IPS-18c (cell line): ENCODE results near the gene PHACTR1.

ENCODE experiments used
- H3K4me3 ChIP-seq: 2 replicates; pipeline ENCODE4 v1.7.0; 2013; ENCODE audit warnings: low read depth, mild to moderate bottlenecking, low read length, moderate library complexity; ENCODE audit not compliant: insufficient read depth
- H3K9me3 ChIP-seq: one replicate; pipeline ENCODE4 v1.6.1; 2013; ENCODE audit warnings: mild to moderate bottlenecking, low read length, moderate library complexity; ENCODE audit not compliant: control insufficient read depth, insufficient read depth

The PHACTR1 gene

DNA sequence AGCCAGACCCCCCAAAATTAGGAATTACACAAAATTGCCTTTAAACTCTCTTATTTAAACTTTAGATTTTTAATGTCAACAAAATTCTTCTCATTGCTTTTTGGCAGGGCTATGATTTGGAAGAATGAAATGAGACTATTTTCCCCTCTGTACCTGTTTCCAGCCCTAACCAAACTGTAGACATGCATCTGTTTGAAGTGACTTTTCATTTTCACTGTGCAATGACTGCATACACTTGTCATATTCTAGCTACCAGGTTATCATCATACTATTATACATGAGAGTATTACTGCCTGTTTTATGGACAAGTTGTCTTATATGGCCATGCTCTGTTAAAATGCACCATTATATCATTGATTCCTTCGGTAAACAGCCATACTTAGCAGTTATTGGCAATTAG lies 316.6 kb downstream of the PHACTR1 start:
- H3K4me3 ChIP-seq, result no peak overlapping the region
- H3K9me3 ChIP-seq, result no peaks in the 10 kb centered on the region

DNA sequence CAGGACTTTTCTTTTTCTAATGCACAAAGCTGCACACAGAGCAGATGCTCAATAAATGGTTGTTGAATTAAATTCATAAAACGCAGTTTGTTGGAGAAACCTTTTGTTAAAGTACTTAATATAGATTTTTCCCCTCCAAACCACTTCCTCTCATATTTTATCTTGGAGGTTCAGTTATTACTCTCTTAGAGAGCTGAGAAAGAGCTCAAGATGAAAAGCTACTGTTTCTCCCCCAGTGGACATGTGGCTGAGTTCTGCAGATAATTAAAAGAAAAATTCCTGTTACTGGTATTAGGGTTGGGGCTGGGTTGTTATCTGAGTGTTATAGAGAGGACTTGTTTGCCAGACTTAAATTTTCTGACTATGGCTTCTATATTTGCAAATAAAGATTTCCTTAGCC lies 317.7 kb downstream of the PHACTR1 start:
- H3K9me3 ChIP-seq, result no peaks in the 10 kb centered on the region

DNA sequence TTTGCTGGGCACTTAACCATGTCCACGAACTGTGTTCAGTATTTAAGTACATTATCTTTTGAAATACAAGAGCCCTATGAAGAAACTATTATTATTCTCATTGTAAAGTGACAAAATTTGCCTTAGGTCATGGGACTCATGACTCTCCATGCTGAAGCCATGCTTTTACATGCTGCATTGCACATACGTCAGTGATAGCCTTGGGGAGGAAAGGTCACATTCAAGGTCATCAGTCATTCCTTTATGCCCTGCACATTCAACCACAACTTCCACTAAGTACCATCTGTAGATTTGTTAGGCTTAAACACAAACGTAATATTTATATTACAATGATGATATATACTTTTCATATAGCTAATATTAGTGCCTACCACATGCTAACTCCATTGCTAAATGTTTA lies 319.0 kb downstream of the PHACTR1 start:
- no peaks in the 10 kb centered on the region for H3K9me3 ChIP-seq
- no peak overlapping the region for H3K4me3 ChIP-seq

More for the DNA sequence above, 317.7 kb downstream of the PHACTR1 start:
- H3K4me3 ChIP-seq, result no peak overlapping the region

DNA sequence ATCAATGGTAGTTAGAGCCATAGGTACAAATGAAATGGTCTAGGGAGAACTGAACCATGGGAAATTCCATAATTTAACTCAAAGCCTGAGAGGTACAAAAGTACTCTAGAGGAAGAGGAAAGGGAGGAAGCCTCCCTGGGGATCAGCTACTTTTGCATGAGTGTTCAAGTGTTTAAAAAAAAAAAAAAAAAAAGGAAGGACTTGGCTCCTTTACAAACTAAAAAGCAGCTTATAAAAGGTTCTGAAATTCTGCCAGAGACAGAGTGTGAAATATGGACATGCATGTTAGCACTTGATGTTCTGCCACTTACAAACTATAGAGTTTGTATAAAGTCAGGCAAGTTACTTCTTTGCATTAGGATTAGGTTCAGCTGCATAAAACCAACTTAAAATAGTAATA lies 321.7 kb downstream of the PHACTR1 start:
- no peak overlapping the region for H3K4me3 ChIP-seq
- no peaks in the 10 kb centered on the region for H3K9me3 ChIP-seq

DNA sequence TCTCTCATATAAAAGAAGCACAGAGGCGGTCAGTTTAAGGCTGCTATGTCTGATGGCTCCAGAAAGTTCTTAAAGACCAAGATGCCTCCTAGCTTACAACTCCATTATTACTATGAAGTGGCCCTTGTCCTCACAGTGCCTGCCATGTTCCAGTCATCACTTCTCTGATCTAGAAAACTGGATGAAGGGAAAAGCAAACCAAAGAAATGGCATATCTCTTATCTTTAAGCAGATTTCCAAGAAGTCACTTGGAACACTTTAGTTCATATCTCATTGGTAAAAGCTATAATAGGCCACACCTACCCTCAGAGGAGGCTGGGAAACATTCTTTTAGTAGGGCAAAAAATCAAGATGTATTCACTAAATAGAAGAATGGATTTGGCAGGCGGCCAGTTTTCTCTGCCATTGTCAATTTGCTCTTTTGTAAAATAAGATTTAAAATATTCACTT lies 322.2 kb downstream of the PHACTR1 start:
- Histone ChIP-seq H3K9me3 (no peaks in the 10 kb centered on the region), H3K4me3 (no peak overlapping the region)

DNA sequence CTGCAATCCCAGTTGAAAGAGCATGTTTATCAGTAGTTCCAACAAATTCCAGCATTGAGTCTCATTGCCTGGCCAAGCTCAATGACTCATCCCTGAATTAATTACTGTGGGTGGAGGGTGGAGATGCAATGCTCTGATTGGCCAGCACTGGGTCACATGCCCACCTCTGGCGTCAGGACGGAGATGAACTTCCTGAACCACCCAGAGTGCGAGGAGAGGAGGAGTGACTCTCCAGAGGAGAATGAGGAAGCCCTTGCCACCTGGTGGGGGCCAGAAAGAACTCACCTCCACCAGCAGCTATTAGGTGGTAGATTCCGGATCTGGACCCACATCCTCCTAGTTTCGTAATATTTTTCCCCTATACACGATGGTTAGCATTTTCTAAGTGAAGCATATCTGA lies 327.8 kb downstream of the PHACTR1 start:
- H3K4me3 ChIP-seq, result no peak overlapping the region
- no peaks in the 10 kb centered on the region for H3K9me3 ChIP-seq

DNA sequence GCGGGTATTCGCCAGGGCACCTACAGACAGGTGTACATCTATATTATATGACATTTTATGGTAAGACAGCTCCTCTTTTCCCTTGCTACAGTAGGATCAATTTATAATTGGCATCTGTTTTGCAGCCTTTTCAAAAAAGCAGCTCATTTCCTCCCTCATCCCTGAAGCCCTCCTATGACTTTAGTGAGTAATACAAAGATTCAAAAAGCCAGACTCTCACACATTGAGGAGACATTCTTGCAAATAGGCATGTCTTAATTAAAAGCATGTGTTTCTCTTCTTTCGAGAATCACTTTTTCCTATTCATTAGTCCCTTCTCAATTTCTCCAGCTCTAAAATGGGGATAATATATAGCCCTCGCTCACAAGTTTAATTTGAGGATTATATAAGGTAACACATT lies 328.3 kb downstream of the PHACTR1 start:
- no peaks in the 10 kb centered on the region for H3K9me3 ChIP-seq
- no peak overlapping the region for H3K4me3 ChIP-seq

DNA sequence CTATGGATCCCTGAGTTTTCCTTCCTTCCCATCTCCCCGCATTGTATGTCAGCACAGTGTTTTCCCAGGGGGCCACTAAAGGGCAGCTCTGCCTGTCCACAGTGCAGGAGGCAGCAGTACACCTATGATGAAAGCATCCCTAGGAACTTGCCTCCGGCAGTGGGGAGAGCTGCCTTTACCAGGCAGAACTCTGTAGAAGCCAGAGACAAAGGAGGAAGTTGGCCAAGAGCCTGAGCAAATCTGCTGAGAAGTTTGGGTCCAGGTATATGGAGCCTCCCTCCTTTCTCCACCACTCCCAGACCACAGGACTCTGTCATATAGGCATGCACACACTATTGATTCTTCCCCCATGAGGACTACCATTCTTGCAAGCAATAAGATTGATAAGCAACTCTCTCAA lies 329.1 kb downstream of the PHACTR1 start:
- Histone ChIP-seq H3K9me3 (no peaks in the 10 kb centered on the region), H3K4me3 (no peak overlapping the region)

DNA sequence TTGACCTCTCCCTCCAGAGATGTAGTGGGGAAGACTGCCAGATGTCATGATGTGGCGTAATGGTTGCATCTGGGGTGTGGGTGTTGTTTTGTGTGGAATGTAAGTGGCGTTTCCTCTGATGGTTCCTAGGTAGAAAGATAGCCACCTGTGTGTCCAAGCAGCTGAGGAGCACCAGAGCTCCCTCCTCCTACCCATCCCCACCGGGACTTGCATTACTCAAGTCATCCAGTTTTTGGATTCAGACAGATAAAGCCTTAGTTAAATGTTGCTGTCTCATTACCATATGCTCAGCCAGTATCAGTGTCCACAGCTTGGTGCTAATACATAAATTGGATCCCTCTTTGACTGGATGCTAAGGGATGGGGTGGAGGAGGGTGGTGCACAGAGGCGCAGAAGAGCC lies 329.5 kb downstream of the PHACTR1 start:
- no peaks in the 10 kb centered on the region for H3K9me3 ChIP-seq
- no peak overlapping the region for H3K4me3 ChIP-seq

DNA sequence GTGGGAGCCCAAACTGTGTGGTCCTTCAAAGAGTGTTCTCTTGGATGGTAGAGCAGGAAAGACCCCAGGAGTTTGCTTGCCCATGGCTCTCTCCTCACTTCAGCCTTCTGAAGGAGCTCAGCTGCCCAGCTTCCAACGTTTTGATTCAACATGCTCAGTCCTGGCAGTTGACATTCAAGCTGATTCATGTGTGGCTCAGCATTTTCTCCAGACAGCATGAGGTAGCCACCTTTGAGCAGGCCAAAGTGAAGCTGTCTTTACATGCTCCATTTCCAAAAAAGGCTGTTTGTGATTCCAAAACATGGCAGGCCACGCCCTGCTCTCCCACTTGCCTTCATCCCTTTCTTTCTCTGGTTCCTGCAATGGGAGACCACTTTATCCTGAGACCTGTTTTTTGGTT lies 331.5 kb downstream of the PHACTR1 start:
- H3K9me3 ChIP-seq, result no peaks in the 10 kb centered on the region

DNA sequence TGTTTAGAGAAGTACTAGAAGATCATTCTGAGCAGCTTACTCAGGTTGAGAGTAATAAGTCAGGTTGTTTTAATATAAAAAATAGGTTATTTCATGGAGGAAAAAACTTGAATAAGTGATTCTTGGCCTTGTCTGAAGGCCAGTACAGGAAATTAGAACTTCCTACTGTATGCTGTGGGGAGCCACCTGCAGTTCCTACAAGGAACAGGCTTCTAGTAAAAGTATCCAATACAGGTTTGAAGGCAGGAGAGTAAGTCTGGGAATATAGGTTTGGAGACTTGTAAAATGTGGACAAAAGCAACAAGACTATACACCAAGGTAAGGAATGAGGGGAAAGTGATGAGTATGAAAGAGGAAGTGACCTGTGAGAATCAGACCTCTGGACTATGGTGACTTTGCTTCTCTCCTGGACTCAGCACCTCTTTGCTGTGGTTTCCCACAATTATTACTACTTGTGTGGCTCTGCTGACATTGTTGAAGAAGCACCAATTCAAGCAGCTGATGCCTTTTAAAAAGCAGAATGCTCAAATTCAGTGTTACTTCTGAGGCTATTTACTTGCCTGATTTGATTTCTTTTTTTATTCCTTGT lies 333.2 kb downstream of the PHACTR1 start:
- H3K9me3 ChIP-seq, result no peaks in the 10 kb centered on the region
- H3K4me3 ChIP-seq, result no peak overlapping the region

More for the DNA sequence above, 331.5 kb downstream of the PHACTR1 start:
- no peak overlapping the region for H3K4me3 ChIP-seq

DNA sequence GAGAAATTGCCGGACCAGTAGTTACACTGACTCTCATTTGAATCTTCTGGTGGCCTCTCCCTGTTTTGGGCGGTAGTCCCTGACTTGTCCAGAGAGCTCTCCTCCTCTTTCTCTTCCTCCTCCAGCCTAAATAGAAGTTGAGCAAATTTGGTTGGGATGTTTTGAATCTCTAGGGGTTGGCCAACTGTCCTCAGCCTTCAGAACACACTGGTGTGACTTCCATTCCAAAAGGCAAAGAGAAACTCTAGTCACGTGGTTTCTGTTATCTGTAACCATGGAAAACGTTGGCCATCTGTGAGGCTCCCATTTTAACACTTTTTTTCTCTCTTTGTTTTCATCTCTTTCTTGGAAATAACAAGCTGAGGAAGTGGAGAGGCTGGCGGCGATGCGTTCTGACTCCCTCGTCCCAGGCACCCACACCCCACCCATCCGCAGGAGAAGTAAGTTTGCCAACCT lies 336.5 kb downstream of the PHACTR1 start:
- no peak overlapping the region for H3K4me3 ChIP-seq

DNA sequence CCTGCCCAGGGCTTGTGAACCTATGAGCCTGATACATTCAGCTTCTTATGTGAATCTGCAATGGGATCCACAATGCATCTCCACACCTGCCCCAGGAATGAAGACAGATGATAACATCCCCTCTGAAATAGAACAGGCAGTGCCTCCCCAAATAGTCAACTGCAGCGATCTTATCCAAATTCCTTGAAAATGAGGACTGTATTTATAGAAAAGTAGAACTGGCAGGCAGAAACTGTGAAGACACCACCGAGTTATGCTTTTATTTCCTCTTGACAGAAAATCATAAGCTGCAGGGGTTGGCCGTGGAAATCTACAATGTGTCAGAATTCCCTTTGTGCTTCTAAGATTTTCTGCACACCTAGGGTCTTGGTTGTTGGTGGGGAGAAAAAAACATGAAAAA lies 341.5 kb downstream of the PHACTR1 start:
- no peaks in the 10 kb centered on the region for H3K9me3 ChIP-seq
- H3K4me3 ChIP-seq, result no peak overlapping the region

More for the DNA sequence above, 336.5 kb downstream of the PHACTR1 start:
- H3K9me3 ChIP-seq, result no peaks in the 10 kb centered on the region

DNA sequence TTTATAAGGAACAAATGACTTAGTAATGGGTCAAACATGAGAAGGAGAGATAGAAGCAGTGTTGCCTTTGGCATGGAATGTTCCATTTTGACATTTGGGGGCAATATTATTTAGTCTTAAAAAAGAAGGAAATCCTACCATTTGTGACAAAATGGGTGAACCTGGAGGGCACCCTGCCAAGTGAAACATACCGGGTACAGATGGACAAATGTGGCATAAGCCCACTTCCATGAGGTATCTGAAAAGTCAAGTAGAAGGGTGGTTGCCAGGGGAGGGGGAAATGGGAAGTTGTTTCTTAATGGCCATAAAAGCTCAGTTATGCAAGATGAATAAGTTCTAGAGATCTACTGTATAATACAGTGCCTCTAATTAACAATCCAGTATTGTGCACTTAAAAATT lies 342.5 kb downstream of the PHACTR1 start:
- H3K4me3 ChIP-seq, result no peak overlapping the region
- H3K9me3 ChIP-seq, result no peaks in the 10 kb centered on the region

DNA sequence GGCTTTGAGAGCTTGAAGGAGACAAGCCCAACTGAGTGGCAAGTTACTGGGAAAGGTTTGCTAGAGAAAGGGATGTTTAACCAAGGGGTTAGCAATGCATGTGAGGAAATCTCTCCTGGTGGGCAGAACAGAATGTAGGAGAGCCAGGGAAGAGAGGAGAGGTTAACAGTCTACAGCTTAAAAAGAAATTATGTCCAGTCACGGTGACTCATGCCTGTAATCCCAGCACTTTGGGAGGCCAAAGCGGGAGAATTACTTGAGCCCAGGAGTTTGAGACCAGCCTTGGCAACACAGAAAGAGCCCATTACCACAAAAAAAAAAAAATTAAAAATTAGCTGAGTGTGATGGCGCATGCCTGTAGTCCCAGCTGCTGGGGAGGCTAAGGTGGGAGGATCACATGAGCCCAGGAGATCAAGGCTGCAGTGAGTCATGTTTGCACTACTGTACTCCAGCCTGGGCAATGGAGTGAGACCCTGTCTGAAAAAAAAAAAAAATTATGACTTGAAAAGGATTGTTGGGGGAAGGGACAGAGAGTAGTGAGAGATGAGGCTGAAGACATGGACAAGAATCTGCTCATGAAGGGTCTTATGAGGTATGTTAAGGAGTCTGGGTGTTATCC lies 346.8 kb downstream of the PHACTR1 start:
- H3K9me3 ChIP-seq, result no peaks in the 10 kb centered on the region

DNA sequence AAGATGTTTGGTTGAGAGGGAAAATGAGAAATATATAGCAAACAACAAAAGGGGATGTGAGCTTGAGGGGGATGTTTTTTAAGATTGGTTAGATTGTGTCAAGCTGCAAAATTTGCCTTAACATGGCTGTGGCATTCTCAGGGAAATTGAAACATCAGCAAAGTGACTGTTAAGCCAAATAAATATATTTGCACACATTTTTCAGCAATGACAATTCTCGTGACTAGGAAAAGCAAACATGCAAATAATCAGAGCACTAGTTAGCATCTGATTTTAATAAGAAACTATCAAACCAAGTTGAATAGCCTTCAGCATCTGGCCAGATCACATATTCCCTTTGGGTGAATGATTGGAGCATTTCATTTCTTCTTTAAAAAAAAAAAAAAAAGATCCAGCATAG lies 349.0 kb downstream of the PHACTR1 start:
- no peaks in the 10 kb centered on the region for H3K9me3 ChIP-seq
- no peak overlapping the region for H3K4me3 ChIP-seq

More for the DNA sequence above, 346.8 kb downstream of the PHACTR1 start:
- H3K4me3 ChIP-seq, result no peak overlapping the region

DNA sequence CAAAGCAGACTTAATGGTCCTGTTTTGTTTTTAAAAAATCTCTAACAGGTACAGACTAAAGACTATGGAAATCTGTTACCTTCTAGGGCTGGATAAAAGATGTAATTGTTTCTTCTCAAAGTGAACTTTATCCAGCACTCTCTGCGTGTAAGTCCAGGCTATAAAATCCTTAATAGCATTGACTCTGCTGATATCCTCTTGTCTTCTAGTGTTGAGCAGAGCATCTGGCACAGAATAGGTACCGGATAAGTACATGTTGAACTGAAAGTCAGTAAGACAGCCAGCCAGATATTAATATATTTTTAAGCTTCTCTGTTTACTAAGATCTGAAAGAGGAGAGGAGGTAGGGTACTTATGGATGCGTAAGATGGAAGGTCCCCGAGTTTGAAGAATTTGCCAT lies 349.5 kb downstream of the PHACTR1 start:
- H3K9me3 ChIP-seq, result no peaks in the 10 kb centered on the region
- H3K4me3 ChIP-seq, result no peak overlapping the region

DNA sequence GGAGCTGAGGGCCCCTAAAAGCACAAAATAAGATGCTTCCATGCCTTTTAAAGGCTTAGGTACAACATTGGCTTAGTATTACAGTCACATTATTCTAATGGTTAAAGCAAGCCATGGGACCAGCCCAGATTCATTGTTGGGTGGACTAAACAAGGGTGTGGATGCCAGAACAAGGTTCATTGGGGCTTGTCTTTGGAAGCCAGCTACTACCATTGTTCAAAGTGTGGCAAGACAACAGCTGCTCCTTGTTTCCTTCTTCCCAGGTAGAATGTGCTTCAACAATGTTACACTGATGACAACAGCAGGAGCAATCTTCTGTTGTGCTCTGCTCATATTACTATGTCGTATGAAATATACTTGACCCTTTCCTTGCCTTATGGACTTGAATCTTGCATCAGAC lies 350.3 kb downstream of the PHACTR1 start:
- Histone ChIP-seq H3K9me3 (no peaks in the 10 kb centered on the region), H3K4me3 (no peak overlapping the region)
